Duodenal mucosa (tissue), 2 donors: ENCODE results near the gene RASSF6.
"Not testable (repeated sequence)": the region's sequence is repeated elsewhere in the genome, so short reads cannot be mapped to it uniquely, and the experiment has no call there.

Source experiments
- H3K27ac ChIP-seq: one replicate; pipeline ENCODE4 v1.7.0; 2013; ENCODE audit warnings: low read depth, low read length
- H3K27me3 ChIP-seq, 2 donors: one replicate each; pipeline ENCODE4 v1.7.0; 2013; ENCODE audit warnings: low read length in 2 of 2, control low read depth in 1 of 2; ENCODE audit not compliant: insufficient read depth in 2 of 2, control insufficient read depth in 1 of 2
- H3K36me3 ChIP-seq, 2 donors: one replicate each; pipeline ENCODE4 v1.7.0; 2013; ENCODE audit warnings: low read length in 2 of 2, control low read depth in 1 of 2; ENCODE audit not compliant: insufficient read depth in 2 of 2, control insufficient read depth in 1 of 2
- H3K4me1 ChIP-seq, 2 donors: one replicate each; pipeline ENCODE4 v1.7.0; 2013; ENCODE audit warnings: low read length in 2 of 2, control low read depth in 1 of 2; ENCODE audit not compliant: insufficient read depth in 2 of 2, control insufficient read depth in 1 of 2
- H3K4me3 ChIP-seq, 2 donors: one replicate each; pipeline ENCODE4 v1.7.0; 2013; ENCODE audit warnings: low read length in 2 of 2, low read depth in 1 of 2
- H3K9ac ChIP-seq, 2 donors: one replicate each; pipeline ENCODE4 v1.7.0; 2013; ENCODE audit warnings: low read length in 2 of 2, low read depth in 1 of 2
- H3K9me3 ChIP-seq, 2 donors: one replicate each; pipeline ENCODE4 v1.7.0; 2013; ENCODE audit warnings: low read length in 2 of 2, control low read depth in 1 of 2; ENCODE audit not compliant: control insufficient read depth in 1 of 2

Gene RASSF6

GRCh38 chr4:73620115-73620792 is at the start of gene RASSF6:
RASSF6 (minus strand) TSS chr4:73620436; CDS start chr4:73611795, 8,641 bp downstream.
- H3K4me3 ChIP-seq = peak within 1 kb of the TSS; percentile 66 to 86
- peak within 1 kb of the TSS; percentile 78 to 85 for H3K9ac ChIP-seq

GRCh38 chr4:73669410-73670183 is 49.4 kb upstream of the RASSF6 start:
- peaks cover 11 to 12% of the 10 kb centered on the region in 2 donors for H3K4me1 ChIP-seq
- H3K9me3 ChIP-seq = no peaks in the 10 kb centered on the region
- no peak overlapping the region for H3K27ac ChIP-seq
- H3K27me3 ChIP-seq = no peaks in the 10 kb centered on the region
- H3K36me3 ChIP-seq = no peaks in the 10 kb centered on the region
- H3K4me3 ChIP-seq = peak overlapping the region; percentile 7 to 28
- no peak overlapping the region for H3K9ac ChIP-seq

More at GRCh38 chr4:73620115-73620792, at the start of gene RASSF6:
- Histone ChIP-seq H3K27me3 (no peaks in the 10 kb centered on the region), H3K4me1 (peaks cover 0 to 10% of the 10 kb centered on the region in 2 donors), H3K27ac (peak within 1 kb of the TSS; percentile 86), H3K36me3 (no peaks in the 10 kb centered on the region), H3K9me3 (no peaks in the 10 kb centered on the region)

GRCh38 chr4:73668782-73669201 is 48.6 kb upstream of the RASSF6 start:
- H3K4me3 ChIP-seq = peak overlapping the region in 1 of 2 donors; percentile 28
- H3K27ac ChIP-seq = no peak overlapping the region
- H3K9me3 ChIP-seq = no peaks in the 10 kb centered on the region
- peaks cover 11 to 12% of the 10 kb centered on the region in 2 donors for H3K4me1 ChIP-seq
- no peaks in the 10 kb centered on the region for H3K36me3 ChIP-seq
- H3K9ac ChIP-seq = no peak overlapping the region
- no peaks in the 10 kb centered on the region for H3K27me3 ChIP-seq

- peaks cover 11 to 12% of the 10 kb centered on the region in 2 donors for H3K4me1 ChIP-seq
- H3K27me3 ChIP-seq, H3K9me3 ChIP-seq, H3K36me3 ChIP-seq, H3K27ac ChIP-seq, H3K4me3 ChIP-seq, H3K9ac ChIP-seq: not testable (repeated sequence)
Measured at GRCh38 chr4:73665924-73666323, 45.7 kb upstream of the RASSF6 start.

GRCh38 chr4:73664470-73664869 is 44.2 kb upstream of the RASSF6 start:
- no peak overlapping the region for H3K4me3 ChIP-seq
- H3K27ac ChIP-seq = no peak overlapping the region
- no peaks in the 10 kb centered on the region for H3K36me3 ChIP-seq
- H3K4me1 ChIP-seq = peaks cover 7 to 10% of the 10 kb centered on the region in 2 donors
- no peaks in the 10 kb centered on the region for H3K9me3 ChIP-seq
- no peaks in the 10 kb centered on the region for H3K27me3 ChIP-seq
- no peak overlapping the region for H3K9ac ChIP-seq

- H3K4me3 ChIP-seq = no peak overlapping the region
- no peaks in the 10 kb centered on the region for H3K27me3 ChIP-seq
- no peaks in the 10 kb centered on the region for H3K36me3 ChIP-seq
- H3K9me3 ChIP-seq = no peaks in the 10 kb centered on the region
- H3K9ac ChIP-seq = no peak overlapping the region
- H3K4me1 ChIP-seq = peaks cover 0 to 1% of the 10 kb centered on the region in 2 donors
- H3K27ac ChIP-seq = no peak overlapping the region
Measured at GRCh38 chr4:73663576-73663975, 43.3 kb upstream of the RASSF6 start.

GRCh38 chr4:73662709-73663546 is 42.7 kb upstream of the RASSF6 start:
- Histone ChIP-seq H3K4me3 (no peak overlapping the region), H3K4me1 (no peaks in the 10 kb centered on the region), H3K9ac (no peak overlapping the region), H3K27me3 (no peaks in the 10 kb centered on the region), H3K9me3 (no peaks in the 10 kb centered on the region), H3K36me3 (no peaks in the 10 kb centered on the region), H3K27ac (no peak overlapping the region)

- Histone ChIP-seq H3K4me3 (no peak overlapping the region), H3K27ac (no peak overlapping the region), H3K9ac (no peak overlapping the region), H3K4me1 (no peaks in the 10 kb centered on the region), H3K36me3 (no peaks in the 10 kb centered on the region), H3K27me3 (no peaks in the 10 kb centered on the region), H3K9me3 (no peaks in the 10 kb centered on the region)
Measured at GRCh38 chr4:73661646-73662119, 41.4 kb upstream of the RASSF6 start.

- no peak overlapping the region for H3K27ac ChIP-seq
- H3K36me3 ChIP-seq = no peaks in the 10 kb centered on the region
- no peaks in the 10 kb centered on the region for H3K9me3 ChIP-seq
- H3K27me3 ChIP-seq = no peaks in the 10 kb centered on the region
- H3K9ac ChIP-seq = no peak overlapping the region
- H3K4me1 ChIP-seq = no peaks in the 10 kb centered on the region
- H3K4me3 ChIP-seq = no peak overlapping the region
Measured at GRCh38 chr4:73660808-73661207, 40.6 kb upstream of the RASSF6 start.
